ENCODE results near the gene PCDHGB1.
"Not testable (repeated sequence)": the region's sequence is repeated elsewhere in the genome, so short reads cannot be mapped to it uniquely, and the experiment has no call there.

DNA sequence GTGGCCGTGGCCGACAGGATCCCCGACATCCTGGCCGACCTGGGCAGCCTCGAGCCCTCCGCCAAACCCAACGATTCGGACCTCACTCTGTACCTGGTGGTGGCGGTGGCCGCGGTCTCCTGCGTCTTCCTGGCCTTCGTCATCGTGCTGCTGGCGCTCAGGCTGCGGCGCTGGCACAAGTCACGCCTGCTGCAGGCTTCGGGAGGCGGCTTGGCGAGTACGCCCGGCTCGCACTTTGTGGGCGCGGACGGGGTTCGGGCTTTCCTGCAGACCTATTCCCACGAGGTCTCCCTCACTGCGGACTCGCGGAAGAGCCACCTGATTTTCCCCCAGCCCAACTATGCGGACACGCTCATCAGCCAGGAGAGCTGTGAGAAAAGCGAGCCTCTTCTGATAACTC lies 3.9 kb upstream of the PCDHGB1 start:
- not testable (repeated sequence) for TF ChIP-seq POLR2AphosphoS5 (IDR thresholded peaks at IDR 0.05; ENCODE audit: low read depth, low read length); TAF1 (IDR thresholded peaks at IDR 0.05; ENCODE audit: borderline replicate concordance, low read depth, low read length)
